H9 (cell line): ENCODE results near the gene ING5. TPM values are rescaled to one million over a fixed set of nuclear protein-coding genes. Genes with fewer than 3 reads are reported as not detected.

Experiments
- DNase-seq: peaks from one replicate; pipeline ENCODE4 v3.0.0-alpha.2; 2017
- H2AFZ ChIP-seq: one replicate; pipeline ENCODE4 v1.6.1; 2013; ENCODE audit warnings: mild to moderate bottlenecking, low read length, control low read depth, moderate library complexity
- H2AK5ac ChIP-seq: 2 replicates; pipeline ENCODE4 v1.6.1; 2013; ENCODE audit warnings: low read length, control low read depth, mixed read lengths; ENCODE audit not compliant: insufficient read length
- H2BK120ac ChIP-seq: one replicate; pipeline ENCODE4 v1.6.1; 2013; ENCODE audit warnings: low read depth, mild to moderate bottlenecking, low read length, control low read depth, inconsistent platforms; ENCODE audit not compliant: poor library complexity, severe bottlenecking
- H2BK12ac ChIP-seq: 2 replicates; pipeline ENCODE4 v1.6.1; 2013; ENCODE audit warnings: low read length, control low read depth, mixed read lengths, low read depth; ENCODE audit not compliant: insufficient read length
- H2BK15ac ChIP-seq: 2 replicates; pipeline ENCODE4 v1.6.1; 2013; ENCODE audit warnings: low read depth, low read length, control low read depth
- H2BK20ac ChIP-seq: one replicate; pipeline ENCODE4 v1.6.1; 2013; ENCODE audit warnings: low read depth, mild to moderate bottlenecking, low read length, control low read depth, inconsistent platforms; ENCODE audit not compliant: poor library complexity, severe bottlenecking
- H2BK5ac ChIP-seq: 2 replicates; pipeline ENCODE4 v1.6.1; 2013; ENCODE audit warnings: low read length, control low read depth, mixed read lengths; ENCODE audit not compliant: insufficient read length
- H3K14ac ChIP-seq: 2 replicates; pipeline ENCODE4 v1.6.1; 2013; ENCODE audit warnings: low read length, control low read depth; ENCODE audit not compliant: insufficient read depth
- H3K18ac ChIP-seq: 2 replicates; pipeline ENCODE4 v1.6.1; 2013; ENCODE audit warnings: low read depth, mild to moderate bottlenecking, mixed read lengths, low read length, control low read depth; ENCODE audit not compliant: insufficient read length
- H3K23ac ChIP-seq: 2 replicates; pipeline ENCODE4 v1.6.1; 2013; ENCODE audit warnings: low read length, control low read depth, mixed read lengths, low read depth; ENCODE audit not compliant: insufficient read length
- H3K23me2 ChIP-seq: 2 replicates; pipeline ENCODE4 v1.6.1; 2013; ENCODE audit warnings: low read depth, mild to moderate bottlenecking, mixed read lengths, low read length, control low read depth; ENCODE audit not compliant: insufficient read length, poor library complexity, severe bottlenecking
- H3K27ac ChIP-seq: 2 replicates; pipeline ENCODE4 v1.5.1; 2013; ENCODE audit warnings: low read length, control low read depth, mixed read lengths, low read depth; ENCODE audit not compliant: insufficient read length
- H3K27me3 ChIP-seq: 2 replicates; pipeline ENCODE4 v1.6.1; 2013; ENCODE audit warnings: low read length, control low read depth, inconsistent platforms; ENCODE audit not compliant: insufficient read depth
- H3K4ac ChIP-seq: 2 replicates; pipeline ENCODE4 v1.6.1; 2013; ENCODE audit warnings: low read depth, mild to moderate bottlenecking, control low read depth, inconsistent platforms, low read length, moderate library complexity
- H3K4me1 ChIP-seq: 2 replicates; pipeline ENCODE4 v1.6.1; 2013; ENCODE audit warnings: low read length, control low read depth, inconsistent platforms; ENCODE audit not compliant: insufficient read depth
- H3K4me2 ChIP-seq: 2 replicates; pipeline ENCODE4 v1.6.1; 2013; ENCODE audit warnings: low read length, control low read depth, mixed read lengths; ENCODE audit not compliant: insufficient read length, insufficient read depth
- H3K56ac ChIP-seq: 2 replicates; pipeline ENCODE4 v1.6.1; 2013; ENCODE audit warnings: low read depth, mild to moderate bottlenecking, mixed read lengths, low read length, control low read depth; ENCODE audit not compliant: insufficient read length
- H3K79me1 ChIP-seq: 2 replicates; pipeline ENCODE4 v1.6.1; 2013; ENCODE audit warnings: low read depth, mild to moderate bottlenecking, moderate library complexity, low read length, control low read depth, inconsistent platforms; ENCODE audit not compliant: insufficient read depth, poor library complexity, severe bottlenecking
- H3K79me2 ChIP-seq: 2 replicates; pipeline ENCODE4 v1.6.1; 2013; ENCODE audit warnings: low read length, control low read depth, inconsistent platforms; ENCODE audit not compliant: insufficient read depth
- H3K9ac ChIP-seq: 2 replicates; pipeline ENCODE4 v1.6.1; 2013; ENCODE audit warnings: low read length, control low read depth, mixed read lengths; ENCODE audit not compliant: insufficient read length; ENCODE audit errors: extremely low read depth
- H3K9me3 ChIP-seq: one replicate; pipeline ENCODE4 v1.6.1; 2013; ENCODE audit warnings: low read depth, low read length, inconsistent platforms; ENCODE audit not compliant: control insufficient read depth
- H3T11ph ChIP-seq: one replicate; pipeline ENCODE4 v1.6.1; 2013; ENCODE audit warnings: mild to moderate bottlenecking, low read length, control low read depth, inconsistent platforms
- H4K20me1 ChIP-seq: one replicate; pipeline ENCODE4 v1.6.1; 2013; ENCODE audit not compliant: control insufficient read depth, insufficient read length, insufficient read depth
- H4K5ac ChIP-seq: 2 replicates; pipeline ENCODE4 v1.6.1; 2013; ENCODE audit warnings: low read depth, mild to moderate bottlenecking, mixed read lengths, low read length, control low read depth; ENCODE audit not compliant: insufficient read length
- H4K8ac ChIP-seq: replicated peaks from 2 replicates; pipeline ENCODE4 v1.6.1; 2013; ENCODE audit warnings: low read length, control low read depth, mixed read lengths, low read depth; ENCODE audit not compliant: insufficient read length
- H4K91ac ChIP-seq: 2 replicates; pipeline ENCODE4 v1.6.1; 2013; ENCODE audit warnings: low read depth, mild to moderate bottlenecking, moderate library complexity, mixed read lengths, low read length, control low read depth; ENCODE audit not compliant: insufficient read length
- H3K27ac Mint-ChIP-seq, 3 experiments: 2 replicates in 2 of 3; 3 replicates in 1 of 3; pipeline ENCODE4 v1.8.0; 2020 to 2021; ENCODE audit warnings: mixed read lengths in 3 of 3, mild to moderate bottlenecking in 1 of 3, moderate library complexity in 1 of 3
- H3K27me3 Mint-ChIP-seq: 2 replicates; pipeline ENCODE4 v1.8.0; 2021; ENCODE audit warnings: low read depth, mild to moderate bottlenecking, moderate library complexity, mixed read lengths
- H3K36me3 Mint-ChIP-seq, 3 experiments: 2 replicates in 2 of 3; 3 replicates in 1 of 3; pipeline ENCODE4 v1.8.0; 2020 to 2021; ENCODE audit warnings: low read depth in 3 of 3, mixed read lengths in 3 of 3; ENCODE audit not compliant: insufficient read depth in 1 of 3
- H3K4me1 Mint-ChIP-seq, 2 experiments: 2 replicates each; pipeline ENCODE4 v1.8.0; 2020; ENCODE audit warnings: mixed read lengths in 2 of 2
- H3K4me3 Mint-ChIP-seq, 2 experiments: 2 replicates in 1 of 2; 3 replicates in 1 of 2; pipeline ENCODE4 v1.8.0; 2020 to 2021; ENCODE audit warnings: mild to moderate bottlenecking in 2 of 2, mixed read lengths in 2 of 2, moderate library complexity in 1 of 2
- H3K9me3 Mint-ChIP-seq, 2 experiments: 2 replicates in 1 of 2; 3 replicates in 1 of 2; pipeline ENCODE4 v1.8.0; 2020; ENCODE audit warnings: mild to moderate bottlenecking in 2 of 2, mixed read lengths in 2 of 2, moderate library complexity in 1 of 2
- WGBS: extraction: QIAGEN DNeasy Blood & Tissue Kit; methylation state at CpG from one replicate; pipeline ENCODE4 v1.1.7; 2013; ENCODE audit warnings: missing lambda C conversion rate, low lambda C conversion rate, mixed read lengths; ENCODE audit not compliant: insufficient read length; ENCODE audit errors: extremely low coverage; 5-methylcytosine and 5-hydroxymethylcytosine counted together
- total RNA-seq: library from RNA; stranded (reverse); gene quantifications from 2 replicates; pipeline ENCODE4 v1.2.1, GENCODE V29; 2021
- TF ChIP-seq, protein P1 (sequence below): fragments of 200-600 bp; sonication (generic); conservative IDR thresholded peaks from 3 replicates; pipeline ENCODE4 v1.8.0; 2021; ENCODE audit warnings: antibody characterized with exemption, mild to moderate bottlenecking

Gene ING5
- total RNA-seq, 1 experiment from 2014 or later: 66.0 TPM

GRCh38 chr2:241739177-241739576 lies 37.3 kb downstream of the ING5 start:
- Histone ChIP-seq H3K23ac (no peak overlapping the region), H2BK120ac (no peak overlapping the region), H3K79me2 (no peaks in the 10 kb centered on the region), H4K91ac (no peak overlapping the region), H3K27me3 (no peaks in the 10 kb centered on the region), H2AK5ac (no peak overlapping the region), H2AFZ (no peak overlapping the region), H3K79me1 (no peaks in the 10 kb centered on the region), H3K18ac (no peak overlapping the region), H4K5ac (no peak overlapping the region), H3K9ac (no peak overlapping the region), H2BK12ac (no peak overlapping the region), H4K20me1 (no peaks in the 10 kb centered on the region), H3T11ph (no peak overlapping the region), H2BK5ac (no peak overlapping the region), H3K4me1 (no peaks in the 10 kb centered on the region), H3K9me3 (no peaks in the 10 kb centered on the region), H3K4ac (no peak overlapping the region), H4K8ac (no peak overlapping the region), H2BK20ac (no peak overlapping the region), H3K4me2 (no peak overlapping the region), H3K23me2 (peaks cover 8% of the 10 kb centered on the region), H3K14ac (no peak overlapping the region), H2BK15ac (no peak overlapping the region), H3K27ac (no peak overlapping the region), H3K56ac (no peak overlapping the region)
- no peaks in the 10 kb centered on the region for H3K4me1 Mint-ChIP-seq
- H3K27ac Mint-ChIP-seq: no peak overlapping the region
- no peak overlapping the region for H3K4me3 Mint-ChIP-seq
- peaks cover 5% of the 10 kb centered on the region for H3K27me3 Mint-ChIP-seq
- WGBS: no CpG with 5 or more reads among the region's 15 CpGs
- peaks cover 0 to 4% (median 4%) of the 10 kb centered on the region in 3 experiments; a peak in 4 of 7 replicates for H3K36me3 Mint-ChIP-seq
- TF ChIP-seq, protein P1, sequence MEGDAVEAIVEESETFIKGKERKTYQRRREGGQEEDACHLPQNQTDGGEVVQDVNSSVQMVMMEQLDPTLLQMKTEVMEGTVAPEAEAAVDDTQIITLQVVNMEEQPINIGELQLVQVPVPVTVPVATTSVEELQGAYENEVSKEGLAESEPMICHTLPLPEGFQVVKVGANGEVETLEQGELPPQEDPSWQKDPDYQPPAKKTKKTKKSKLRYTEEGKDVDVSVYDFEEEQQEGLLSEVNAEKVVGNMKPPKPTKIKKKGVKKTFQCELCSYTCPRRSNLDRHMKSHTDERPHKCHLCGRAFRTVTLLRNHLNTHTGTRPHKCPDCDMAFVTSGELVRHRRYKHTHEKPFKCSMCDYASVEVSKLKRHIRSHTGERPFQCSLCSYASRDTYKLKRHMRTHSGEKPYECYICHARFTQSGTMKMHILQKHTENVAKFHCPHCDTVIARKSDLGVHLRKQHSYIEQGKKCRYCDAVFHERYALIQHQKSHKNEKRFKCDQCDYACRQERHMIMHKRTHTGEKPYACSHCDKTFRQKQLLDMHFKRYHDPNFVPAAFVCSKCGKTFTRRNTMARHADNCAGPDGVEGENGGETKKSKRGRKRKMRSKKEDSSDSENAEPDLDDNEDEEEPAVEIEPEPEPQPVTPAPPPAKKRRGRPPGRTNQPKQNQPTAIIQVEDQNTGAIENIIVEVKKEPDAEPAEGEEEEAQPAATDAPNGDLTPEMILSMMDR: no peak
- peak; percentile 20 for DNase-seq
- no peaks in the 10 kb centered on the region for H3K9me3 Mint-ChIP-seq
